Activated CD4-positive, CD25-positive, alpha-beta regulatory T cell treated with anti-CD3 and anti-CD28 coated beads, Interleukin-2, amount 50 U/mL, for 24 hours (primary cell): ENCODE data around the gene PLEKHG5.

Experiments
- ATAC-seq, 2 donors: fragments of 150-1000 bp; cut with Tn5 transposase; one replicate each; pipeline ENCODE4 v1.10.0; 2021; ENCODE audit warnings: mild to moderate bottlenecking in 1 of 2, moderate library complexity in 1 of 2

The PLEKHG5 gene, protein sequence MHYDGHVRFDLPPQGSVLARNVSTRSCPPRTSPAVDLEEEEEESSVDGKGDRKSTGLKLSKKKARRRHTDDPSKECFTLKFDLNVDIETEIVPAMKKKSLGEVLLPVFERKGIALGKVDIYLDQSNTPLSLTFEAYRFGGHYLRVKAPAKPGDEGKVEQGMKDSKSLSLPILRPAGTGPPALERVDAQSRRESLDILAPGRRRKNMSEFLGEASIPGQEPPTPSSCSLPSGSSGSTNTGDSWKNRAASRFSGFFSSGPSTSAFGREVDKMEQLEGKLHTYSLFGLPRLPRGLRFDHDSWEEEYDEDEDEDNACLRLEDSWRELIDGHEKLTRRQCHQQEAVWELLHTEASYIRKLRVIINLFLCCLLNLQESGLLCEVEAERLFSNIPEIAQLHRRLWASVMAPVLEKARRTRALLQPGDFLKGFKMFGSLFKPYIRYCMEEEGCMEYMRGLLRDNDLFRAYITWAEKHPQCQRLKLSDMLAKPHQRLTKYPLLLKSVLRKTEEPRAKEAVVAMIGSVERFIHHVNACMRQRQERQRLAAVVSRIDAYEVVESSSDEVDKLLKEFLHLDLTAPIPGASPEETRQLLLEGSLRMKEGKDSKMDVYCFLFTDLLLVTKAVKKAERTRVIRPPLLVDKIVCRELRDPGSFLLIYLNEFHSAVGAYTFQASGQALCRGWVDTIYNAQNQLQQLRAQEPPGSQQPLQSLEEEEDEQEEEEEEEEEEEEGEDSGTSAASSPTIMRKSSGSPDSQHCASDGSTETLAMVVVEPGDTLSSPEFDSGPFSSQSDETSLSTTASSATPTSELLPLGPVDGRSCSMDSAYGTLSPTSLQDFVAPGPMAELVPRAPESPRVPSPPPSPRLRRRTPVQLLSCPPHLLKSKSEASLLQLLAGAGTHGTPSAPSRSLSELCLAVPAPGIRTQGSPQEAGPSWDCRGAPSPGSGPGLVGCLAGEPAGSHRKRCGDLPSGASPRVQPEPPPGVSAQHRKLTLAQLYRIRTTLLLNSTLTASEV

GRCh38 chr1:6491480-6491962, at the start of gene PLEKHG5:
TSS of gene PLEKHG5 (minus strand) at chr1:6491667. CDS start at chr1:6477571, 14,096 bp downstream.
- no peak for ATAC-seq

GRCh38 chr1:6538956-6539355, 47.5 kb upstream of the PLEKHG5 start:
- no peak for ATAC-seq

- ATAC-seq: no peak
Observed at GRCh38 chr1:6536291-6536690, 44.8 kb upstream of the PLEKHG5 start.

DNA sequence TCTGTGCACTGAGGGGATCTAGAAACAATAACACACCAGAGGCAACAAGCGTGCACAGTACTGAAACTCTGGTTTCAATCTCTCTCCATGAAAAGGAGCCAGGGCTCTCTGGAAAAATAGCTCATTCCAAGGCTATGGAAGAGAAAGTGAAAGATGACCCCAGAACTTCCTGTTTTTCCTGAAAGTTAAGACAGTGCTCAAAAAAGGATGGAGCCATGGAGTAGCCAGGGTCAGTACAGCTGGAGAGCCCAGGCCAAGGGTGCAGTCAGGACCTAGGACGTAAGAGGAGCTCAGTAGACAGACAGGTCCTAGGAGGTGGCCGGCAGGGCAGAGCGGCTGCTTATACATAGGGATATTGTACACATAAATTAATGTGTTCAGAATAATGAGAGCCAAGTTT, 43.7 kb upstream of the PLEKHG5 start:
- ATAC-seq: no peak

DNA sequence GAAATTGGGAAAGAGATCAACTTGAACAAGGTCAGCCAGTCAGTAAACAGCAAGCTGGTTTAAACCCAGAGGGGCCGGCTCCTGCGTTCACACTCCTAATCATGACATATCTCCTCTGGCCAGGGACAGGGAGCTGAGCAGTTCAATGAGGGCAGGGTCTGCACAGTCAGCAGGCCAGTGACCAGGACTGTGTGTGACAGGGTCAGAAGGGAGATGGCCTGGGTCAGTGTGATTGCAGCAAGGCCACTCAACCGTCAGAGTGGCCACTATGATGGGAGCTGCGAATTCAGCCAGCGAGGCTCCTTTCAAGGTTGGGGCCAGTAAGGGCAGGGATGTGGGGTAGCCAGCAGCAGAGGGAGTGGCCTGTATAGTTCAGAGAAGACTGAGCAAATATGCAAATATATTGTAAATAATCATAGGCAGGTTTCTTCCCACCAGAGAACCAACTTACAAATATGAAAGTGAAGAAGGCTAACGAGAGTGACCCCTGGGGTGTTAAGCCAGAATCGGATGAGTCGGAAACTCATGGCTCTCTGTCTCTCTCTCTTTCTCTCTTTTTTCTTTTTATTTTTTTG, 42.9 kb upstream of the PLEKHG5 start:
- ATAC-seq: no peak

DNA sequence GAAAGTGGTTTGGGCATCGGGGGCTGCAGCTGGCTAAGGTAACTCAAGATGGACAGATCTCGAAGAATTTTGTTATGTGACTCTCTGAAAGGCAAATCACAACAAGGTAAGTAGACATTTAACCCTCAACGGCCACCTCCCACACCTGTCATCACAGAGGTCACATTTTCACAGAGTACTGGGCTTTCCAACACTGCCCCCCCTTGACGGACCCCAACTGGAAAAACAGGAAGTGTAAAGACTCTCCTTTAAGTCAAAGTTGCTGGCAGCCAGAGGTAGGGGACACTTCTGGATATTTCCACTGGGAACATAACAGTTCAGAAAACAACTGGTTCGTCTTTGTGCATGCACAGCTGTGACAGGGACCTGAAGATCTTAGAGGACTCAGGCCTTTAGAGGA, 40.5 kb upstream of the PLEKHG5 start:
- ATAC-seq: no peak

DNA sequence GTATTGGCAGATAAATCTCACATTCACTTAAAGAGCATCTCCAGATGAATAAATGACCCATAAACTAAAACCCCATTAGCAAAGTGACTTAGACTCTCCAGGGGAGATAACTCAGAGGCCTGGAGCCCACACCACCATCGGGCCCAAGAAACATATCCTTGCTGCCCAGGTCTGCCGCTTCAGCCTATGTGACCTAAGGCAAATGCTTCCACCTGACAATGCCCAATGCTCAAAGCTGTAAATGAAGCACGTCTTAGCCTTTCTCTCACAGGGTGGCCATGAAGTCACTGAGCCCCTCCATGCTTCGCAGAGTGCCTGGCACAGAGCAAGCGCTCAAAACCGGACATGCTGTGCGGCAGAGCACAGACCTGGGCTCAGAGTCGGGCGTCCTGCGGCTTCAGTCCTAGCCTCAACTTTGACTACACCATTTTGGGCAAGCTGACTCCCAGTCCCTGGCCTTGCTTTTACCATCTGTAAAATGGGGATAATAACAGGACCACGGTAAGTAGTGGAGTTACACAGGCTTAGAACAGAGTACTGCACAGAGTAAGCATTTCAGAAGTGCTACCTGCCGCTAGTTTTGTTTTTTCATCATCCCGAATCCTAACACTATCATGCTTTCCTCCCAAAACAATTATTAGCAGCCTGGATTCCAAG, 39.2 kb upstream of the PLEKHG5 start:
- ATAC-seq: no peak

DNA sequence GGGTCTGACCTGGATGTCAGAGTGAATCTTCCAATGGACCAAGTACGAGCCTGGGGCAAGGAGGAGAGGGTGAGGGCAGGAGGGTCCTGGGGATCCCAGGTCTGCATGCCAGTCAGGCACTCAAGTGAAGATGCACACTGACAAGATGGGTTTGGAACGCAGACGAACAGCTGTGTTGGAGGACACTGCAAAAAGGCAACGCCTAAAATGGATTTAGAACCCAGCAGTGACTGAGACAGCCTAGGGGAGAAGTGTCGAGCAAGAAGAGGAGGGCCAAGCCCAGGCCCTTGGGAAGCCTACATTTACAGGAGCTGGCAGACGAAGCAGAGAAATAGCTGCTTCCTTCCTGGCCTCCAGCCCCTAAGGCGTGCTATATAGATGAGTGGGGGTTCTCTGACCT, 37.0 kb upstream of the PLEKHG5 start:
- no peak for ATAC-seq

DNA sequence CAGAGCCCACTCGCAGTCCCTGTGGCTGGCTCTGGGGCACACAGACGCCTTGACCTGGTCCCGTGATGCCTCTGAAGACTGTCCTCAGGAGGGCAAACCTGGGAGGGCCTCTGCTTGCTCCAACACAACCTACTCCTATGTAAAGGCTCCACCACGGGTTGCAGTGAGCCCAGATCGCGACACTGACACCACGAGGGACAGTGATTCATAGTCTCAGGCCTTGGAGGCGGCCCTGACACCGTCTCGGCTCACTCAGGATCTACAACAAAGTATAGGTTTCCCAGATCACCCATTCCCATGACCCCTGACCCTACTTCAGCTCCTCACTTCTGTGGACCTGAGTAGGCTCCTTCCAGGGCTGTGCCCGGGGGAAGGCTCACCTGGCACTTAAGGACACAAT, 34.8 kb upstream of the PLEKHG5 start:
- no peak for ATAC-seq

DNA sequence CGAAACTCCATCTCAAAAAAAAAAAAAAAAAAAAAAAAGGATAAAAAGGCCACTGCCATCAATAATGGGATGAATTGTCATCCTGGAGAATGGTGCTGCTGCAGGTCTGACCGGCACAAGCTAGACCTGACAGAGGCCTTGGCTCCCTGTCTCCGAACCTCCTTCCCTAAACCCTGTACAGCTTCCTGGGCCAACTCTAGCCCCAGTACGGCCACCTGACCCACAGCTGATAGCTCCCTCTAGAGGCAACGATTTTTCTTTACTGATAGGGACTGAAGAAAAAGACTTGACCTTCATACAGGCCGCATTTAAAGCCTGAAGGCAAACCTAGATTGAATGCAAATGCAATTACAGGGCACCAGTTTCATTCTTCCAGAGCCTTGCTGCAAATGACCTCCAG, 32.1 kb upstream of the PLEKHG5 start:
- ATAC-seq: no peak

DNA sequence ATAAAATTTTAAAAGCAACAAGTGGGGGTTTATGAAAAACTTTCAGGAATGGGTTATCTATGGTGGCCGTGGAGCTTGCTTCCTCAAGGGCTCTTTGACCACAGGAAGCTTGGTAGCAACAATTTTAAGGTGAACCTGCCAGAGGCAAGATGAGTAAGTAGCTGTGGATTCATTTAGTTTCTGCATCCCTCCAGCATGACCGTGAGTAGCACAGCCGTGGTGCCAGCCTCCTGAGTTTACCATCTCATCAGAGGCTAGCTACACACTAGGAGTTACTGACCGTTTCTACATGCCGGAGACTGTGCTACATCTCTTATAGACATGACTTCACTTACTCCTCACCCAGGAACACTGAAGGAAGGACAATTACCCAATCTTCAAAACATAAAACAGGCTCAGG, 30.1 kb upstream of the PLEKHG5 start:
- ATAC-seq: no peak

GRCh38 chr1:6519935-6520671, 28.6 kb upstream of the PLEKHG5 start:
- no peak for ATAC-seq

- ATAC-seq: no peak
Observed at GRCh38 chr1:6519491-6519934, 28.0 kb upstream of the PLEKHG5 start.

- no peak for ATAC-seq
Observed at GRCh38 chr1:6517435-6517851, 26.0 kb upstream of the PLEKHG5 start.

GRCh38 chr1:6515771-6516170, 24.3 kb upstream of the PLEKHG5 start:
- no peak for ATAC-seq

DNA sequence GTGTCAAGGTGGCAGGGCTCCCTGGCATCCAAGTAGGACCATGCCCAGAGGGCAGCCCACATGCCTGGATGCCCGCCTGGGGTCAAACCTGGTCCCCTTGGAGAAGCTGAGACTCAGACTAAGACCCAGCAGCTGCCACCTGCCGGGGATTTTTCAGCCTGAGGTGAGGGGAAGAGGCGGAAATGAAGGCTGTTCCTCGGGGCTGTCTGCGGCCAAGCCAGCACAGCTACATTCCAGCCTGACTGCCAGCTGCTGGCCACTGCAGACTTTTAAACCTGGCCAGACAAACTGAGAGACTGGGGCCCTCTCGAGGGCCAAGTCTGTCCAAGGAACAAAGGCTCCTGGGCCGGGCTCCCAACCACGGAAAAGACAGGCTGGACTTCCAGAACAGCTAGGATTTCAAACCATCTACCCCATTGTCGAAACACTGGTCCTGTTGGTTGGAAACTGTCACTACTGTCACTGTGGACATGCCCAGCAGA, 21.9 kb upstream of the PLEKHG5 start:
- ATAC-seq: no peak

DNA sequence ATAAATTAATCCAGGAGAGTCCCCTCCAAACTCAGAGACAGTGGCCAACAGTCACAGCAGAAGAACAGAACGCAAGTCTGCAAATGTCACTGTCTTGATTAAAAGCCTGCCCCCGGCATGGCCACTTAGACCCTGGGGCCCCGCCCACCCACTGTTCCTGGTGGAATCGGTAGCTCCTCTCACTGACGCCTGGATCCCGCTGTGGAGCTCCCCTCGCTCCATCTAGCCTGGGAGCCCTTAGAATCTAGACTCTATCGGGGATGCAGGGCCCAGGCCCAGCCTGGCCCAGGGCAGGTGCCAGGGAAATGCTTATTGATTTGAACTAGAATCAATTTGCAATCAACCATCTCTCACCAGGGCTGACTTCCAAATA, 21.4 kb upstream of the PLEKHG5 start:
- ATAC-seq: no peak

DNA sequence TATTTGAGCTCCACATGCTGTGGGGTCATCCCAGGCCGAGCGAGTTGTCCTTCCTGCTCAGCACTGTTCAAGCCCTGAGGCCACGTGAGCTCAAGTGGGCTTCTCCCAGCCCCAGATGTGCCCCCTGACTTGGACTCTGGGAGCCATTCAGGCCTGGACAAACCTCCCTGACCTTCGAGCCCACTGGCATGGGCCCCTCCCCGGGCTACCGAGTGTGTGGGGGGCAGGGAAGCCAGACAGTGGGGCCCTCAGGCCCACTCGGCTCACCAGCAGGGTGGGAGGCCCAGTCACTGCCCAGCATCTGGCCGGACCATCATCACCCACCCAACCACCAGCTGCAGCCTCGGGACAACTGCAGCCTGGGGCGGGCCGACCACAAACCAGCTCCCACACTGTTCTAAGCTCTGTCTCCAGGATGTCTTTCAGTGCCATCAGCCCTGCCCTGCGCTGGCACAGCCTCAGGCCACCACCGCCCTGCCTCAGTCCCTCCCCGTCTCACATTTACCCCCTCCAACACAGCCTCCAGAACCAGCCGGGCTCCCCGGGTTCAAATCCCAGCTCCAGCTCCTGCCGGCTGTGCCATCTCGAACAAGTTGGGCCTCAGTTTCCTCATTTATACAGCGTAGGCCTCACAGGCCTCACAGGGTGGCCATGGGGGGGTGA, 20.9 kb upstream of the PLEKHG5 start:
- no peak for ATAC-seq

- no peak for ATAC-seq
Observed at GRCh38 chr1:6511561-6512244, 20.2 kb upstream of the PLEKHG5 start.

DNA sequence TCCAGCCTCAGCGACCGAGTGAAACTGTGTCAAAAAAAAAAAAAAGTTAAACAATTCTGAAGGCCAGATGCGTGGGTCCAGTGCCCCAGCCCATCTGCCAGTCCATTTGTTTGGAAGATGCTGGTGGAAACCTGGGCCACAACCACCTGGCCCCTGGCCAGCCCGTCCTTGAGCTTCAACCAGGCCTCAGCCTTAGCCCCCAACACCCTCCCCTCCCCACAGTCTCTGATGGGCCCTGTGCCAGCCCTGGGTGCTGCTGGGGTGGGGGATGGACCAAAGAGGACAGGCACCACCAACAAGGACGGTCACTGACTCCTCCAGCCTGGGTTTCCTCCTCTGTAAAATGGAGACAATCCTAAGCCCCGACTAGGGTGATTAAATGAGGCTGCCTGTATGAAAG, 19.6 kb upstream of the PLEKHG5 start:
- no peak for ATAC-seq
